ENCODE measurements around the gene AQP5. TPM values are rescaled to one million over a fixed set of nuclear protein-coding genes. Genes with fewer than 3 reads are reported as not detected.
A peak's percentile ranks its signal among the peaks of the same experiment; 100 is the strongest.

AQP5 gene
- total RNA-seq, 6 experiments from 2014 or later: not detected

DNA sequence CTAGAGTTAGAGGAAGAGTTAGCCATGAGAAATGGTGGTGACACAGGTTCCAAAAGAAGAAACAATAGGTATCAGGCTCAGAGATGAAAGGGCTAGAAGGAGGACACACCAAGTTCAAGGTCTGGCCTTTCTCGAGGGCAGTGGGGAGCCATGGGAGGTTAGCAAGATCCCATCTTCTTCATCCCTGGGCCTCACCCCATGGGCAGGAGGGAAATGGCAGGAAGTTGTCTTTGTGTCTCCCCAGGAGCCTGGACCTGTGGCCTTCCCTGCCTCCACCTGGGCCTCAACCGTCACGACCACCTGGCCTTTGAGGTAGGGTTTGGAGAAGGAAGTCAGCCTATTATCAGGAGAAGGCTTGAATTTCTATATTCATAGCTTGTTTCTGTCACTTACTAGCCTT, 17.0 kb upstream of the AQP5 start:
- WGBS (ENCODE audit: insufficient coverage, low coverage, low lambda C conversion rate, missing lambda C conversion rate): 76% methylated on average over 3 of the region's 3 CpGs

DNA sequence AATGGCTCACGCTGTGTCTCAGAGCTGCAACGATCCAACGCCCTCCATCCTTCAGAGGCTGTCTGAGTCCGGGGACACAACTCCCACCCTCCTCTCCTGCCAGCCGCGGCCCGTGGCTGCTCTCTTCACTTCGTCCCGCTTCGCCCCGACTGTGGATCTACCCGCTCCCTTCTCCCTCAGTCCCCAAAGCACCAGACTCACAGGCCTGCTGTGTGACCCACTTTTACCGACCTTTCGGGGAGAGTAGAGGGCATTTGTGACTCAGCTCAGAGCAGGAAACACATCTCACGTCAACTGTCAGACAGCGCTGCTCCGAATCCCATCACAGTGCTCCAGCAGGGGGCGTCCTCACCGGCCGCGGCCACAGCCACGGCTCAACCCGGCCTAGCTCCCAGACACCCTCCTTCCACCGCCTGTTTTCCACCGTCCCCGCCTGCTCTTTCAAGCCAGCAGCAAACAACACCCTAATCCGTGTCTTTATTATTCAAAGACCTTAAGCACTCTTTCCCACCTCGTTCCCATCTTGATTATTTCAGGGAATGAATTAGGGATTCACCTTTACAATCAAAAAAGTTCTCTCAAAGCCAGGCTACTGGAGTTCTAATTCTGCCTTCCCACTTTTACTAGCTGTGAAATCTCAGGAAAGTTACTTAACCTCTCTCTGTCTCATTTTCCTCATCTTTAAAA, 16.1 kb upstream of the AQP5 start:
- H3K27ac ChIP-seq: no peak overlapping the region
- 6% methylated on average over 28 of the region's 28 CpGs for WGBS (ENCODE audit: insufficient coverage, low coverage, low lambda C conversion rate, missing lambda C conversion rate)
- H3K36me3 ChIP-seq: no peaks in the 10 kb centered on the region
- DNase-seq: peak; percentile 82 to 85 (median 83)
- peak; percentile 97 to 98 (median 98) for ATAC-seq
- no peak overlapping the region for H3K4me3 ChIP-seq
- intact Hi-C loops (cut with DNase I): no loop called here
- peaks cover 0 to 7% (median 0%) of the 10 kb centered on the region in 4 donors for H3K4me1 ChIP-seq
- TF ChIP-seq, protein P1, sequence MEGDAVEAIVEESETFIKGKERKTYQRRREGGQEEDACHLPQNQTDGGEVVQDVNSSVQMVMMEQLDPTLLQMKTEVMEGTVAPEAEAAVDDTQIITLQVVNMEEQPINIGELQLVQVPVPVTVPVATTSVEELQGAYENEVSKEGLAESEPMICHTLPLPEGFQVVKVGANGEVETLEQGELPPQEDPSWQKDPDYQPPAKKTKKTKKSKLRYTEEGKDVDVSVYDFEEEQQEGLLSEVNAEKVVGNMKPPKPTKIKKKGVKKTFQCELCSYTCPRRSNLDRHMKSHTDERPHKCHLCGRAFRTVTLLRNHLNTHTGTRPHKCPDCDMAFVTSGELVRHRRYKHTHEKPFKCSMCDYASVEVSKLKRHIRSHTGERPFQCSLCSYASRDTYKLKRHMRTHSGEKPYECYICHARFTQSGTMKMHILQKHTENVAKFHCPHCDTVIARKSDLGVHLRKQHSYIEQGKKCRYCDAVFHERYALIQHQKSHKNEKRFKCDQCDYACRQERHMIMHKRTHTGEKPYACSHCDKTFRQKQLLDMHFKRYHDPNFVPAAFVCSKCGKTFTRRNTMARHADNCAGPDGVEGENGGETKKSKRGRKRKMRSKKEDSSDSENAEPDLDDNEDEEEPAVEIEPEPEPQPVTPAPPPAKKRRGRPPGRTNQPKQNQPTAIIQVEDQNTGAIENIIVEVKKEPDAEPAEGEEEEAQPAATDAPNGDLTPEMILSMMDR (IDR thresholded peaks at IDR 0.05): peak; percentile 72 to 97 (median 90)
- no peak for TF ChIP-seq POLR2A (IDR thresholded peaks at IDR 0.05)
- no peaks in the 10 kb centered on the region for H3K27me3 ChIP-seq
- H3K9me3 ChIP-seq: no peaks in the 10 kb centered on the region

More for the DNA sequence above, 17.0 kb upstream of the AQP5 start:
- peaks cover 0 to 7% (median 0%) of the 10 kb centered on the region in 4 donors for H3K4me1 ChIP-seq
- TF ChIP-seq POLR2A (IDR thresholded peaks at IDR 0.05): no peak
- TF ChIP-seq, protein P1 (IDR thresholded peaks at IDR 0.05): no peak
- H3K36me3 ChIP-seq: no peaks in the 10 kb centered on the region
- intact Hi-C loops (cut with DNase I): no loop called here
- no peak overlapping the region for H3K27ac ChIP-seq
- no peaks in the 10 kb centered on the region for H3K27me3 ChIP-seq
- ATAC-seq (no peak), DNase-seq (peak in 1 of 3 donors; percentile 35)
- no peaks in the 10 kb centered on the region for H3K9me3 ChIP-seq
- no peak overlapping the region for H3K4me3 ChIP-seq

DNA sequence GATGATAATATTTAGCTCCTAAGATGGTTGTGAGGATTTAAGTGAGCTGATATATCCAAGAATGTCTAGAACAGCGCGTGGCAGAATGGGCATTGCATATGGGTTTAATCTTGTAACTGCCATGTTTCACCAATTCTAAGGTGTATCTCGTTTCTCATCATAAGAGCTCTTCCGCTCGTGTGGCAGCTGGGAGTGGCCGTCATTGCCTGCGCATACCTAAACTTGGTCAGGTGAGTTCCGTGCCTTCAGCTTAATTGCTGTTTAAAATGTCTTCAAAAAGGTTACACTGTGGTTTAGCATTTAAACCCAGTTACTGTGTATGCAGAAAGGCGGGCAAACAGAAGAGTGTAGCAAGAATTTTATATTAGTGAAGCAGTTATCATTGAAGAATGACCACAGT, 15.6 kb upstream of the AQP5 start:
- H3K4me1 ChIP-seq: peaks cover 0 to 7% (median 0%) of the 10 kb centered on the region in 4 donors
- H3K4me3 ChIP-seq: no peak overlapping the region
- intact Hi-C loops (cut with DNase I): no loop called here
- TF ChIP-seq, protein P1 (IDR thresholded peaks at IDR 0.05): no peak
- no peak for TF ChIP-seq POLR2A (IDR thresholded peaks at IDR 0.05)
- no peaks in the 10 kb centered on the region for H3K36me3 ChIP-seq
- 87% methylated on average over 9 of the region's 9 CpGs for WGBS (ENCODE audit: insufficient coverage, low coverage, low lambda C conversion rate, missing lambda C conversion rate)
- ATAC-seq (no peak), DNase-seq (no peak)
- H3K27ac ChIP-seq: no peak overlapping the region
- no peaks in the 10 kb centered on the region for H3K27me3 ChIP-seq
- no peaks in the 10 kb centered on the region for H3K9me3 ChIP-seq

- intact Hi-C loops (cut with DNase I): no loop called here
- no peak overlapping the region for H3K4me3 ChIP-seq
- 69% methylated on average over 3 of the region's 3 CpGs for WGBS (ENCODE audit: insufficient coverage, low coverage, low lambda C conversion rate, missing lambda C conversion rate)
- no peaks in the 10 kb centered on the region for H3K36me3 ChIP-seq
- ATAC-seq: no peak
- no peak for DNase-seq
- no peaks in the 10 kb centered on the region for H3K9me3 ChIP-seq
- peaks cover 0 to 7% (median 0%) of the 10 kb centered on the region in 4 donors for H3K4me1 ChIP-seq
- H3K27ac ChIP-seq: no peak overlapping the region
- TF ChIP-seq POLR2A (IDR thresholded peaks at IDR 0.05): no peak
- TF ChIP-seq, protein P1 (IDR thresholded peaks at IDR 0.05): no peak
- H3K27me3 ChIP-seq: no peaks in the 10 kb centered on the region
These were observed 15.2 kb upstream of the AQP5 start for GRCh38 chr12:49946497-49946896.
